OCI-LY7 (cell line): ENCODE measurements around the gene PCK2. TPM values are rescaled to one million over a fixed set of nuclear protein-coding genes. Genes with fewer than 3 reads are reported as not detected.

ENCODE experiments used
- BruUV-seq: library from RNA; stranded (reverse); fragments of 400-500 nt; replicated peaks from 2 replicates; lab custom pipeline; 2021; lab: Mats Ljungman, UMichigan
- CTCF ChIA-PET: fragments of 300-600 bp; sonication (Branson Sonifier 250); formaldehyde crosslinking; loops from one replicate; lab custom pipeline; 2022; ENCODE audit warnings: antibody characterized with exemption; ENCODE audit not compliant: unreplicated experiment; lab: Charles Lee
- POLR2A ChIA-PET: fragments of 300-600 bp; sonication (Branson Sonifier 250); formaldehyde crosslinking; loops from one replicate; lab custom pipeline; 2022; ENCODE audit warnings: antibody characterized with exemption; lab: Charles Lee
- DNase-seq: peaks from one replicate; pipeline ENCODE4 v3.0.0-alpha.2; 2015; ENCODE audit warnings: low spot score
- H2AFZ ChIP-seq: fragments of 200-600 bp; sonication (generic), shearing (Covaris generic); 2 replicates; pipeline ENCODE4 v1.6.1; 2014; ENCODE audit warnings: mild to moderate bottlenecking, antibody characterized with exemption, low read length, moderate library complexity
- H3K27ac ChIP-seq: fragments of 200-600 bp; sonication (generic); 2 replicates; pipeline ENCODE4 v1.5.1; 2014; ENCODE audit warnings: mixed run types, low read depth, mild to moderate bottlenecking, moderate library complexity, low read length, inconsistent platforms; ENCODE audit not compliant: poor library complexity, severe bottlenecking
- H3K36me3 ChIP-seq: fragments of 200-600 bp; sonication (generic); 2 replicates; pipeline ENCODE4 v1.6.1; 2014; ENCODE audit warnings: mild to moderate bottlenecking, antibody characterized with exemption, low read length, moderate library complexity, mixed read lengths; ENCODE audit not compliant: insufficient read depth
- H3K4me1 ChIP-seq: fragments of 200-600 bp; sonication (generic); 2 replicates; pipeline ENCODE4 v1.5.1; 2014; ENCODE audit warnings: mild to moderate bottlenecking, low read length; ENCODE audit not compliant: insufficient read depth, poor library complexity, severe bottlenecking
- H3K4me2 ChIP-seq: fragments of 200-600 bp; sonication (generic); 2 replicates; pipeline ENCODE4 v1.6.1; 2014; ENCODE audit warnings: mild to moderate bottlenecking, low read length
- H3K4me3 ChIP-seq: fragments of 200-600 bp; sonication (generic); 2 replicates; pipeline ENCODE4 v1.5.1; 2014; ENCODE audit warnings: mild to moderate bottlenecking, low read depth, low read length; ENCODE audit not compliant: poor library complexity, severe bottlenecking
- H3K79me2 ChIP-seq: fragments of 200-600 bp; sonication (generic); 2 replicates; pipeline ENCODE4 v1.6.1; 2016; ENCODE audit warnings: low read depth, mild to moderate bottlenecking, low read length, moderate library complexity, mixed read lengths; ENCODE audit not compliant: insufficient read depth
- H3K9me2 ChIP-seq: fragments of 200-600 bp; sonication (generic); 2 replicates; pipeline ENCODE4 v1.6.1; 2016; ENCODE audit warnings: mild to moderate bottlenecking, low read length, mixed read lengths; ENCODE audit not compliant: insufficient read depth
- H3K9me3 ChIP-seq: fragments of 200-600 bp; sonication (generic); 2 replicates; pipeline ENCODE4 v1.6.1; 2014; ENCODE audit warnings: mild to moderate bottlenecking, mixed run types, low read length, mixed read lengths
- H4K20me1 ChIP-seq: fragments of 200-600 bp; sonication (generic); 2 replicates; pipeline ENCODE4 v1.6.1; 2014; ENCODE audit warnings: mild to moderate bottlenecking, antibody characterized with exemption, low read length, moderate library complexity, mixed read lengths; ENCODE audit not compliant: insufficient read depth
- EZH2phosphoT487 ChIP-seq: fragments of 200-600 bp; sonication (generic); IDR thresholded peaks from 2 replicates; pipeline ENCODE4 v1.6.1; 2018; ENCODE audit warnings: low read depth, borderline replicate concordance, mild to moderate bottlenecking, mixed run types, antibody characterized with exemption, low read length, moderate library complexity, mixed read lengths
- intact Hi-C: fragments of 100-400 bp; cut with micrococcal nuclease; formaldehyde crosslinking; loops from one replicate; pipeline ENCODE4 v1.10.0; 2022; ENCODE audit not compliant: unreplicated experiment
- total RNA-seq, 2 experiments: library from RNA; depleted of rRNA in 1 of 2; stranded (reverse); fragments of >200 nt in 1 of 2; shearing (Covaris generic) in 1 of 2; gene quantifications; 2 replicates each; pipeline ENCODE4 v1.2.3, GENCODE V29; 2014 to 2022
- TF ChIP-seq, protein P1 (sequence below): fragments of 200-600 bp; sonication (generic); conservative IDR thresholded peaks from 2 replicates; pipeline ENCODE4 v1.5.1; 2014; ENCODE audit warnings: mild to moderate bottlenecking, antibody characterized with exemption, low read length, moderate library complexity, mixed read lengths

The PCK2 gene
- total RNA-seq, 2 experiments from 2014 or later, result 43.6 to 130 TPM

DNA sequence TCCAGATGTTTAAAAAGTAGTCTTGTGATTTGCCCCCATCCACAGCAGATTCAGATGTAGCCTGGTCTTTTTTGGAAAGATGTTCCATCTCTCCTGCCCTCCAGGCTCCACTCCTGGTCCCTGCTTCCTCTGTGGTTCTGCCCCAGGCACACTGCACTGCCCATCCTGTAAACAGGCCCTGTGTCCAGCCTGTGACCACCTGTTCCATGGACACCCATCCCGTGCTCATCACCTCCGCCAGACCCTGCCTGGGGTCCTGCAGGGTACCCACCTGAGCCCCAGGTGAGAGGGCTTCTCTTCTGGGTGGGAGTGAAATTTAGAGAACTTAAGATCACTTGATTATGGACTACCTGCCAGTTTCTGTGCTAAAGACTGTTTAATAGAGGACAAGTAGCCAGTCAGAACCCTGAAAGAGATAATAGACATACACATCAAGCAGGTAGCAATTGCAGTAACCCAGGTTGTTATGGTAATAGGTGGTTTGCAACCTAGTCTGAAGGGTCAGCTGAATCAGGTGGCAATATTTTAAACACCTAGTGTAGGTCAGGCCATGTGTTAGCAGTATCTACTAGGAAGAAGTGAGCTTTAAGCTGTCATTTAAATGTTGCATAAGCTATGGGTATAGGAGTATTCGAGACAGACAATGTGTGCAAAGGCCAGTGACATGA, 55.3 kb downstream of the PCK2 start:
- POLR2A ChIA-PET, result interaction anchor here (1.1 to 3.9 kb wide), 2 partner anchors 54 to 55 kb away, joined by 3 to 20 read pairs; partner anchors contain the start of gene PCK2
- peaks cover 17% of the 10 kb centered on the region for H3K4me1 ChIP-seq
- no peaks in the 10 kb centered on the region for H3K9me3 ChIP-seq

GRCh38 chr14:24150061-24150460, 56.0 kb downstream of the PCK2 start:
- Histone ChIP-seq H2AFZ (no peak overlapping the region), H3K9me2 (no peaks in the 10 kb centered on the region), H3K9me3 (no peaks in the 10 kb centered on the region), H3K4me1 (peaks cover 16% of the 10 kb centered on the region), H3K79me2 (peaks cover 19% of the 10 kb centered on the region; the same call in 1 of the 2 replicates), H3K4me2 (no peak overlapping the region), H3K36me3 (peaks cover 49% of the 10 kb centered on the region), H3K27ac (no peak overlapping the region), H3K4me3 (no peak overlapping the region), H4K20me1 (no peaks in the 10 kb centered on the region)
- TF ChIP-seq, protein P1, sequence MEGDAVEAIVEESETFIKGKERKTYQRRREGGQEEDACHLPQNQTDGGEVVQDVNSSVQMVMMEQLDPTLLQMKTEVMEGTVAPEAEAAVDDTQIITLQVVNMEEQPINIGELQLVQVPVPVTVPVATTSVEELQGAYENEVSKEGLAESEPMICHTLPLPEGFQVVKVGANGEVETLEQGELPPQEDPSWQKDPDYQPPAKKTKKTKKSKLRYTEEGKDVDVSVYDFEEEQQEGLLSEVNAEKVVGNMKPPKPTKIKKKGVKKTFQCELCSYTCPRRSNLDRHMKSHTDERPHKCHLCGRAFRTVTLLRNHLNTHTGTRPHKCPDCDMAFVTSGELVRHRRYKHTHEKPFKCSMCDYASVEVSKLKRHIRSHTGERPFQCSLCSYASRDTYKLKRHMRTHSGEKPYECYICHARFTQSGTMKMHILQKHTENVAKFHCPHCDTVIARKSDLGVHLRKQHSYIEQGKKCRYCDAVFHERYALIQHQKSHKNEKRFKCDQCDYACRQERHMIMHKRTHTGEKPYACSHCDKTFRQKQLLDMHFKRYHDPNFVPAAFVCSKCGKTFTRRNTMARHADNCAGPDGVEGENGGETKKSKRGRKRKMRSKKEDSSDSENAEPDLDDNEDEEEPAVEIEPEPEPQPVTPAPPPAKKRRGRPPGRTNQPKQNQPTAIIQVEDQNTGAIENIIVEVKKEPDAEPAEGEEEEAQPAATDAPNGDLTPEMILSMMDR, result no peak
- no peak for TF ChIP-seq EZH2phosphoT487
- intact Hi-C loops, result no loop called here
- no peak for DNase-seq
- no TSS peak for BruUV-seq
- CTCF ChIA-PET, result interaction anchor here (2.2 kb wide), 1 partner anchor 11 kb away, joined by 6 read pairs; the partner anchor contains the start of gene IRF9
- POLR2A ChIA-PET, result interaction anchor here (1.1 kb wide), 1 partner anchor 55 kb away, joined by 3 read pairs; no protein-coding TSS in a partner anchor

More for the DNA sequence above, 55.3 kb downstream of the PCK2 start:
- TF ChIP-seq, protein P1, result no peak
- no peak for TF ChIP-seq EZH2phosphoT487
- no peaks in the 10 kb centered on the region for H3K9me2 ChIP-seq
- no peak for DNase-seq
- H3K36me3 ChIP-seq, result peaks cover 49% of the 10 kb centered on the region
- no peak overlapping the region for H3K4me2 ChIP-seq
- no TSS peak for BruUV-seq
- H4K20me1 ChIP-seq, result no peaks in the 10 kb centered on the region
- no peak overlapping the region for H2AFZ ChIP-seq
- H3K79me2 ChIP-seq, result peaks cover 19% of the 10 kb centered on the region; the same call in 1 of the 2 replicates
- H3K27ac ChIP-seq, result no peak overlapping the region
- intact Hi-C loops, result loop anchor here (10.0 kb wide), 1 partner anchor 845 kb away; the partner anchor contains the start of genes BCL2L2 and PPP1R3E
- H3K4me3 ChIP-seq, result no peak overlapping the region
- CTCF ChIA-PET, result interaction anchor here (1.1 kb wide), 1 partner anchor 12 kb away, joined by 4 read pairs; the partner anchor contains the start of gene IRF9

DNA sequence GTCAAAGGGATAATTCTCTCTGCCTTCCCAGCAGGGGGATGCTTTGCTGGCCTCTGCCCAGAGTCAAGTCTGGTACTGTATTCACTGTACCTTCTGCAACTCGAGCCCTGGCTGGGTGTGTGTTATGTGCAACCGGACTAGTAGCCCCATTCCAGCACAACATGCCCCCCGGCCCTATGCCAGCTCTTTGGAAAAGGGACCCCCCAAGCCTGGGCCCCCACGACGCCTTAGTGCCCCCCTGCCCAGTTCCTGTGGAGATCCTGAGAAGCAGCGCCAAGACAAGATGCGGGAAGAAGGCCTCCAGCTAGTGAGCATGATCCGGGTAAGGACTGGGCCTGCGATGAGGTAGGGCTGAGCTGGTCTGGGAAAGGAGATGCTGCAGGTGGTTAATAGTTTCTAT, 56.5 kb downstream of the PCK2 start:
- Histone ChIP-seq H3K79me2 (peaks cover 14% of the 10 kb centered on the region; the same call in 1 of the 2 replicates), H2AFZ (no peak overlapping the region), H3K4me1 (peaks cover 11% of the 10 kb centered on the region), H3K9me2 (no peaks in the 10 kb centered on the region), H3K9me3 (no peaks in the 10 kb centered on the region), H3K27ac (no peak overlapping the region), H4K20me1 (no peaks in the 10 kb centered on the region), H3K36me3 (peaks cover 51% of the 10 kb centered on the region), H3K4me3 (no peak overlapping the region), H3K4me2 (no peak overlapping the region)
- TF ChIP-seq, protein P1, result no peak
- no peak for TF ChIP-seq EZH2phosphoT487
- POLR2A ChIA-PET, result interaction anchor here (0.6 to 1.1 kb wide), 2 partner anchors 55 to 829 kb away, joined by 3 to 4 read pairs; partner anchors contain the start of gene PABPN1
- DNase-seq, result no peak
- BruUV-seq, result no TSS peak
- intact Hi-C loops, result no loop called here
- CTCF ChIA-PET, result interaction anchor here (2.2 kb wide), 1 partner anchor 11 kb away, joined by 6 read pairs; the partner anchor contains the start of gene IRF9
